GM12878 (cell line): ENCODE data around the gene CDC123. TPM values are rescaled to one million over a fixed set of nuclear protein-coding genes. Genes with fewer than 3 reads are reported as not detected.
"Not testable (repeated sequence)": the region's sequence is repeated elsewhere in the genome, so short reads cannot be mapped to it uniquely, and the experiment has no call there.

Experiments
- ATAC-seq: fragments of 200-7000 bp; cut with Tn5 transposase; 3 replicates; pipeline ENCODE4 v1.9.1; 2020; ENCODE audit warnings: mild to moderate bottlenecking, moderate library complexity
- BruUV-seq: library from RNA; stranded (reverse); fragments of 400-500 nt; replicated peaks from 2 replicates; lab custom pipeline; 2021; lab: Mats Ljungman, UMichigan
- CTCF ChIA-PET: fragments of 300-600 bp; sonication (Branson Sonifier 250); formaldehyde crosslinking; extraction: SDS; loops from one replicate; lab custom pipeline; 2021; ENCODE audit warnings: inconsistent platforms; lab: Yijun Ruan, JAX
- POLR2A ChIA-PET: fragments of 350-600 bp; formaldehyde crosslinking; extraction: SDS; loops from one replicate; lab custom pipeline; 2021; ENCODE audit warnings: inconsistent platforms; lab: Charles Lee
- RAD21 ChIA-PET: fragments of 300-600 bp; sonication (Branson Sonifier 250); formaldehyde crosslinking; loops from one replicate; lab custom pipeline; 2023; ENCODE audit warnings: antibody characterized with exemption; ENCODE audit not compliant: unreplicated experiment; lab: Charles Lee
- SMC1A ChIA-PET: fragments of 300-600 bp; sonication (Branson Sonifier 250); formaldehyde crosslinking; loops from one replicate; lab custom pipeline; 2023; ENCODE audit not compliant: unreplicated experiment, uncharacterized antibody; lab: Charles Lee
- DNase-seq: peaks from one replicate; pipeline ENCODE4 v3.0.0-alpha.2; 2011; ENCODE audit warnings: low read depth, low spot score
- FAIRE-seq: peaks from 3 replicates; lab custom pipeline; 2011; peaks lifted over from hg19 to GRCh38; lab: Jason Lieb, UNC
- H2AFZ ChIP-seq: 2 replicates; pipeline ENCODE4 v1.6.0; 2011; ENCODE audit warnings: low read depth, low read length, control low read depth; ENCODE audit not compliant: control insufficient read depth
- H3K27ac ChIP-seq: 2 replicates; pipeline ENCODE4 v1.5.1; 2011; ENCODE audit warnings: control low read depth; ENCODE audit not compliant: control insufficient read depth, insufficient read depth
- H3K27me3 ChIP-seq, 2 experiments: replicated peaks in 1 of 2; 2 replicates each; pipeline versions ENCODE4 v1.6.0 to v1.6.1; 2011; ENCODE audit warnings: low read length in 1 of 2; ENCODE audit not compliant: control insufficient read depth in 2 of 2, insufficient read depth in 2 of 2
- H3K36me3 ChIP-seq, 2 experiments: 2 replicates each; pipeline ENCODE4 v1.5.1; 2011; ENCODE audit warnings: low read length in 1 of 2; ENCODE audit not compliant: control insufficient read depth in 2 of 2, insufficient read depth in 2 of 2
- H3K4me1 ChIP-seq: 2 replicates; pipeline ENCODE4 v1.6.1; 2011; ENCODE audit warnings: mild to moderate bottlenecking, low read length, moderate library complexity, mixed read lengths; ENCODE audit not compliant: control insufficient read depth, insufficient read depth
- H3K4me2 ChIP-seq: 2 replicates; pipeline ENCODE4 v1.6.0; 2011; ENCODE audit warnings: control low read depth; ENCODE audit not compliant: control insufficient read depth, insufficient read depth
- H3K4me3 ChIP-seq: fragments of 200-600 bp; sonication (generic); 2 replicates; pipeline ENCODE4 v1.5.1; 2016
- H3K79me2 ChIP-seq: 2 replicates; pipeline ENCODE4 v1.6.0; 2011; ENCODE audit warnings: low read length; ENCODE audit not compliant: control insufficient read depth, insufficient read depth
- H3K9ac ChIP-seq: 2 replicates; pipeline ENCODE4 v1.8.0; 2011; ENCODE audit warnings: low read length, control low read depth, mixed read lengths; ENCODE audit not compliant: control insufficient read depth, insufficient read depth
- H3K9me3 ChIP-seq: replicated peaks from 3 replicates; pipeline ENCODE4 v1.5.1; 2011; ENCODE audit warnings: mild to moderate bottlenecking, low read length; ENCODE audit not compliant: control insufficient read depth, insufficient read depth
- H4K20me1 ChIP-seq: 2 replicates; pipeline ENCODE4 v1.6.0; 2011; ENCODE audit not compliant: control insufficient read depth, insufficient read depth
- BMI1 ChIP-seq: fragments of 450-650 bp; IDR thresholded peaks from 2 replicates; pipeline ENCODE4 v1.6.1; 2016; ENCODE audit warnings: mild to moderate bottlenecking, moderate library complexity, borderline replicate concordance
- MTA2 ChIP-seq: fragments of 450-650 bp; IDR thresholded peaks from 2 replicates; pipeline ENCODE4 v1.6.1; 2016; ENCODE audit warnings: low read depth, mild to moderate bottlenecking, moderate library complexity
- PAX5 ChIP-seq: IDR thresholded peaks from 2 replicates; pipeline ENCODE4 v1.6.1; 2011; ENCODE audit warnings: low read depth, low read length, borderline replicate concordance
- WGBS: methylation state at CpG from one replicate; pipeline ENCODE4 v1.1.6; 2016; ENCODE audit warnings: low lambda C conversion rate; ENCODE audit not compliant: insufficient replicate concordance, insufficient coverage; ENCODE audit errors: missing lambda C conversion rate; 5-methylcytosine and 5-hydroxymethylcytosine counted together
- in situ Hi-C: fragments of 300-500 bp; cut with MboI; formaldehyde crosslinking; loops from 9 replicates; pipeline ENCODE4 v1.14.3; 2018; ENCODE audit warnings: mixed read lengths
- intact Hi-C: fragments of 100-400 bp; cut with micrococcal nuclease; formaldehyde crosslinking; loops from one replicate; pipeline ENCODE4 v1.14.2; 2022; ENCODE audit not compliant: unreplicated experiment
- polyA plus RNA-seq, 11 experiments: library from polyadenylated mRNA; depleted of rRNA in 4 of 11; unstranded in 6 of 11; stranded (reverse) in 5 of 11; fragments of >200 nt; fragmentation: Nextera tagmentation in 4 of 11; fragmentation: Illumina TruSeq in 1 of 11; extraction: Ambion mirVana in 4 of 11; extraction: Trizol in 1 of 11; gene quantifications; 1 replicate in 1 of 11; 2 replicates in 10 of 11; pipeline versions ENCODE4 v1.2.1 to v1.2.3, GENCODE V29; 2011 to 2016; ENCODE audit warnings: inconsistent platforms in 2 of 11, missing spikeins in 2 of 11, low read depth in 1 of 11
- total RNA-seq, 4 experiments: library from RNA; depleted of rRNA in 3 of 4; stranded (reverse); fragments of >200 nt in 3 of 4; fragmentation: Illumina TruSeq in 1 of 4; extraction: Trizol in 1 of 4; gene quantifications; 2 replicates each; pipeline versions ENCODE4 v1.2.1 to v1.2.3, GENCODE V29; 2013 to 2021

Gene CDC123
- total and polyA plus RNA-seq, 10 of the 15 experiments (the other 5 are each of a cell fraction or from before 2014, with no cell fraction given) = 128 to 360 (median 209) TPM

- TF ChIP-seq BMI1 (no peak), MTA2 (no peak)
Observed at GRCh38 chr10:12221323-12222298, 25.6 kb downstream of the CDC123 start (continued).

- H3K4me2 ChIP-seq = no peak overlapping the region
- ChIA-PET POLR2A (no interaction called here), RAD21 (no interaction called here), CTCF (interaction anchor here (1.7 to 3.4 kb wide), 2 partner anchors 10 to 430 kb away, joined by 3 to 23 read pairs; no protein-coding TSS in a partner anchor), SMC1A (interaction anchor here (0.6 kb wide), 1 partner anchor 10 kb away, joined by 3 read pairs; no protein-coding TSS in a partner anchor)
- no peak overlapping the region for H3K27ac ChIP-seq
- no peaks in the 10 kb centered on the region for H3K9me3 ChIP-seq
- no peaks in the 10 kb centered on the region for H3K79me2 ChIP-seq
- H3K27me3 ChIP-seq = no peaks in the 10 kb centered on the region
- H3K4me1 ChIP-seq = no peaks in the 10 kb centered on the region
- no peak for FAIRE-seq
- WGBS = 100% methylated on average over 2 of the region's 2 CpGs
- no TSS peak for BruUV-seq
- ATAC-seq = no peak
- no peak overlapping the region for H2AFZ ChIP-seq
- H3K4me3 ChIP-seq = no peak overlapping the region
- no peak for TF ChIP-seq PAX5
- no peaks in the 10 kb centered on the region for H4K20me1 ChIP-seq
- in situ Hi-C loops = no loop called here
- no peak overlapping the region for H3K9ac ChIP-seq
- peaks cover 11 to 25% of the 10 kb centered on the region in 2 experiments for H3K36me3 ChIP-seq
- intact Hi-C loops = no loop called here
- no peak for DNase-seq
Observed at GRCh38 chr10:12225444-12225843, 29.5 kb downstream of the CDC123 start.

GRCh38 chr10:12226438-12226837 lies 30.4 kb downstream of the CDC123 start:
- H3K27ac ChIP-seq, H3K9me3 ChIP-seq, H3K9ac ChIP-seq, H3K79me2 ChIP-seq, in situ Hi-C loops, ATAC-seq, H2AFZ ChIP-seq, FAIRE-seq, H3K4me3 ChIP-seq, DNase-seq, BruUV-seq, H3K4me2 ChIP-seq, SMC1A ChIA-PET, RAD21 ChIA-PET, H3K27me3 ChIP-seq, H4K20me1 ChIP-seq, intact Hi-C loops, H3K4me1 ChIP-seq, POLR2A ChIA-PET: not testable (repeated sequence)
- CTCF ChIA-PET = interaction anchor here (3.6 kb wide), 1 partner anchor 11 kb away, joined by 34 read pairs; no protein-coding TSS in a partner anchor
- 100% methylated on average over 12 of the region's 28 CpGs for WGBS
- H3K36me3 ChIP-seq = peaks cover 10 to 32% of the 10 kb centered on the region in 2 experiments
